Measurements from ENCODE around the gene ARHGAP25.

GRCh38 chr2:68829749-68830148 is 95.1 kb downstream of the ARHGAP25 start:
- TF ChIP-seq CTCF (IDR thresholded peaks at IDR 0.05) (no peak), POLR2A (IDR thresholded peaks at IDR 0.05) (no peak)

All from thyroid gland (tissue), 4 donors.